HepG2 (cell line): Measurements from ENCODE around the gene CDCP1. TPM values are rescaled to one million over a fixed set of nuclear protein-coding genes. Genes with fewer than 3 reads are reported as not detected.

ENCODE experiments used
- ATAC-seq: fragments of 200-7000 bp; cut with Tn5 transposase; 3 replicates; pipeline ENCODE4 v1.9.1; 2020; ENCODE audit warnings: mild to moderate bottlenecking, moderate library complexity
- BruUV-seq: library from RNA; stranded (reverse); fragments of 400-500 nt; replicated peaks from 2 replicates; lab custom pipeline; 2021; lab: Mats Ljungman, UMichigan
- CTCF ChIA-PET: fragments of 300-600 bp; formaldehyde crosslinking; extraction: SDS; loops from one replicate; lab custom pipeline; 2021; ENCODE audit warnings: low total read pairs, inconsistent platforms, low intra/inter-chr PET ratio; lab: Yijun Ruan, JAX
- POLR2A ChIA-PET: fragments of 350-600 bp; sonication (Branson Sonifier 250); formaldehyde crosslinking; loops from one replicate; lab custom pipeline; 2020; ENCODE audit warnings: antibody characterized with exemption, inconsistent platforms; lab: Yijun Ruan, JAX
- DNase-seq: peaks from one replicate; pipeline ENCODE4 v3.0.0-alpha.2; 2015; ENCODE audit warnings: low spot score
- FAIRE-seq: peaks from 3 replicates; lab custom pipeline; 2011; peaks lifted over from hg19 to GRCh38; lab: Jason Lieb, UNC
- H2AFZ ChIP-seq: one replicate; pipeline ENCODE4 v1.6.1; 2011; ENCODE audit warnings: low read length, inconsistent platforms
- H3K27ac ChIP-seq: fragments of 300-600 bp; 3 replicates; pipeline ENCODE4 v1.8.0; 2011; ENCODE audit warnings: mixed run types, mild to moderate bottlenecking, mixed read lengths, low read length, inconsistent platforms; ENCODE audit not compliant: insufficient read depth; ENCODE audit errors: extremely low read length
- H3K27me3 ChIP-seq, 2 experiments: fragments of 200-600 bp in 1 of 2; 2 replicates in 1 of 2; 3 replicates in 1 of 2; pipeline versions ENCODE4 v1.6.0 to v1.8.0; 2011; ENCODE audit warnings: low read length in 2 of 2, mild to moderate bottlenecking in 2 of 2, moderate library complexity in 2 of 2, inconsistent platforms in 1 of 2; ENCODE audit not compliant: insufficient read depth in 2 of 2, control insufficient read depth in 1 of 2
- H3K36me3 ChIP-seq, 2 experiments: fragments of 200-600 bp in 1 of 2; replicated peaks in 1 of 2; 2 replicates in 1 of 2; 3 replicates in 1 of 2; pipeline versions ENCODE4 v1.5.1 to v1.8.0; 2011; ENCODE audit warnings: low read length in 2 of 2, inconsistent platforms in 1 of 2; ENCODE audit not compliant: insufficient read depth in 2 of 2, control insufficient read depth in 1 of 2
- H3K4me1 ChIP-seq: 2 replicates; pipeline ENCODE4 v1.5.1; 2012; ENCODE audit warnings: low read length, inconsistent platforms; ENCODE audit not compliant: insufficient read depth
- H3K4me2 ChIP-seq: 2 replicates; pipeline ENCODE4 v1.6.0; 2011; ENCODE audit warnings: low read depth, low read length, inconsistent platforms
- H3K4me3 ChIP-seq, 3 experiments: fragments of 200-600 bp in 1 of 3; sonication (generic), shearing (Covaris generic) in 1 of 3; replicated peaks in 1 of 3; 2 replicates each; pipeline ENCODE4 v1.5.1; 2011 to 2016; ENCODE audit warnings: low read length in 3 of 3, inconsistent platforms in 2 of 3, low read depth in 2 of 3, mild to moderate bottlenecking in 2 of 3, control low read depth in 1 of 3, mixed read lengths in 1 of 3; ENCODE audit not compliant: insufficient read depth in 1 of 3
- H3K79me2 ChIP-seq: one replicate; pipeline ENCODE4 v1.6.1; 2011; ENCODE audit warnings: low read length, inconsistent platforms; ENCODE audit not compliant: insufficient read depth
- H3K9ac ChIP-seq: 2 replicates; pipeline ENCODE4 v1.6.0; 2011; ENCODE audit warnings: mild to moderate bottlenecking, low read depth, low read length, inconsistent platforms; ENCODE audit not compliant: insufficient read depth
- H3K9me3 ChIP-seq: 2 replicates; pipeline ENCODE4 v1.5.1; 2012; ENCODE audit warnings: mild to moderate bottlenecking, low read length
- H4K20me1 ChIP-seq: 2 replicates; pipeline ENCODE4 v1.6.0; 2011; ENCODE audit warnings: inconsistent platforms, mild to moderate bottlenecking, low read length, moderate library complexity; ENCODE audit not compliant: insufficient read depth
- ATF5 ChIP-seq: sonication (generic); formaldehyde crosslinking; IDR thresholded peaks from 2 replicates; pipeline ENCODE4 v1.4.0; 2020; ENCODE audit warnings: mild to moderate bottlenecking, low read depth, missing genetic modification reagents
- BCL3 ChIP-seq: sonication (generic); formaldehyde crosslinking; IDR thresholded peaks from 2 replicates; pipeline ENCODE4 v1.5.1; 2020; ENCODE audit warnings: mild to moderate bottlenecking, missing genetic modification reagents, moderate library complexity
- NCOR1 ChIP-seq: fragments of 200-600 bp; sonication (generic); IDR thresholded peaks from 2 replicates; pipeline ENCODE4 v1.7.0; 2017; ENCODE audit warnings: antibody characterized with exemption, low read length, borderline replicate concordance
- PBX3 ChIP-seq: sonication (generic); formaldehyde crosslinking; IDR thresholded peaks from 2 replicates; pipeline ENCODE4 v1.8.1; 2023; ENCODE audit warnings: missing genetic modification reagents, inconsistent platforms, borderline replicate concordance
- RBAK ChIP-seq: sonication (generic); formaldehyde crosslinking; IDR thresholded peaks from 2 replicates; pipeline ENCODE4 v1.5.1; 2020; ENCODE audit warnings: mild to moderate bottlenecking, missing genetic modification reagents
- ZNF430 ChIP-seq: sonication (generic); formaldehyde crosslinking; IDR thresholded peaks from 2 replicates; pipeline ENCODE4 v1.9.0; 2021; ENCODE audit warnings: mild to moderate bottlenecking, missing genetic modification reagents
- whole genome bisulfite sequencing: methylation state at CpG from one replicate; pipeline ENCODE4 v1.1.6; 2017; ENCODE audit warnings: low lambda C conversion rate; 5-methylcytosine and 5-hydroxymethylcytosine counted together
- in situ Hi-C: cut with HindIII; loops from 2 replicates; pipeline ENCODE4 v1.10.0; 2017; ENCODE audit warnings: low pct_unique_long_range_greater_than_20kb; ENCODE audit not compliant: extremely low pct_ligation_motif_present
- intact Hi-C: fragments of 100-400 bp; cut with micrococcal nuclease; formaldehyde crosslinking; loops from one replicate; pipeline ENCODE4 v1.10.0; 2022; ENCODE audit not compliant: unreplicated experiment
- polyA plus RNA-seq, 8 experiments: library from polyadenylated mRNA; depleted of rRNA in 3 of 8; stranded (reverse) in 7 of 8; unstranded in 1 of 8; fragments of >200 nt; fragmentation: Illumina TruSeq in 4 of 8; extraction: Trizol in 4 of 8; gene quantifications; 2 replicates each; pipeline versions ENCODE4 v1.2.1 to v1.2.3, GENCODE V29; 2011 to 2016; ENCODE audit warnings: low read depth in 4 of 8, missing spikeins in 1 of 8, mixed read lengths in 1 of 8; ENCODE audit not compliant: insufficient read depth in 1 of 8
- total RNA-seq, 5 experiments: library from RNA; depleted of rRNA; stranded (reverse); fragments of >200 nt; fragmentation: Illumina TruSeq; extraction: Trizol; gene quantifications; 2 replicates each; pipeline ENCODE4 v1.2.3, GENCODE V29; 2016; ENCODE audit warnings: low read depth in 1 of 5

CDCP1 gene
- total and polyA plus RNA-seq, 2 of the 13 experiments (the other 11 are each of a cell fraction or from before 2014, with no cell fraction given): 0.11 to 0.18 TPM

GRCh38 chr3:45090855-45091254 is 55.3 kb downstream of the CDCP1 start:
- CTCF ChIA-PET: no interaction called here

More at GRCh38 chr3:45090855-45091254, 55.3 kb downstream of the CDCP1 start:
- Histone ChIP-seq H3K4me3 (no peak overlapping the region), H2AFZ (no peak overlapping the region), H3K4me2 (no peak overlapping the region), H3K79me2 (no peaks in the 10 kb centered on the region), H3K27ac (no peak overlapping the region), H4K20me1 (no peaks in the 10 kb centered on the region), H3K27me3 (peaks cover 0 to 1% of the 10 kb centered on the region in 2 experiments; a peak in 2 of 5 replicates), H3K9ac (no peak overlapping the region), H3K4me1 (peaks cover 17% of the 10 kb centered on the region; the same call in 1 of the 2 replicates), H3K36me3 (no peaks in the 10 kb centered on the region), H3K9me3 (no peaks in the 10 kb centered on the region)
- TF ChIP-seq ATF5 (CRISPR knock-in tag) (no peak), PBX3 (no peak), BCL3 (CRISPR knock-in tag) (no peak), NCOR1 (no peak), ZNF430 (CRISPR knock-in tag) (no peak), RBAK (CRISPR knock-in tag) (peak; percentile 83; the same call in 1 of the 2 replicates)
- intact Hi-C loops: no loop called here
- DNase-seq: no peak
- in situ Hi-C loops: no loop called here
- POLR2A ChIA-PET: no interaction called here
- no peak for ATAC-seq
- no peak for FAIRE-seq
- 81% methylated on average over 4 of the region's 4 CpGs for WGBS
- BruUV-seq: no TSS peak
